T-helper 2 cell treated with Interferon-gamma antibody and Interleukin-4, amounts not matched to agents 5 μg/mL and 100 μg/mL, for 36 hours (primary cell): ENCODE results near the gene OASL.

ENCODE experiments used
- DNase-seq: peaks from one replicate; pipeline ENCODE4 v3.0.0; 2021; ENCODE audit warnings: low spot score
- H3K27ac Mint-ChIP-seq: one replicate; pipeline ENCODE4 v1.8.0; 2021; ENCODE audit warnings: mild to moderate bottlenecking, mixed read lengths
- H3K27me3 Mint-ChIP-seq: one replicate; pipeline ENCODE4 v1.8.0; 2021; ENCODE audit warnings: low read depth, mixed read lengths
- H3K36me3 Mint-ChIP-seq: one replicate; pipeline ENCODE4 v1.8.0; 2021; ENCODE audit warnings: low read depth, mixed read lengths
- H3K4me1 Mint-ChIP-seq: one replicate; pipeline ENCODE4 v1.8.0; 2021; ENCODE audit warnings: low read depth, mixed read lengths
- H3K4me3 Mint-ChIP-seq: one replicate; pipeline ENCODE4 v1.8.0; 2022; ENCODE audit warnings: mild to moderate bottlenecking, moderate library complexity, mixed read lengths
- H3K9me3 Mint-ChIP-seq: one replicate; pipeline ENCODE4 v1.8.0; 2021; ENCODE audit warnings: mixed read lengths

Gene OASL

GRCh38 chr12:121034616-121035305 lies 4.3 kb downstream of the OASL start:
- no peak for DNase-seq
- Mint-ChIP-seq H3K4me1 (peaks cover 48% of the 10 kb centered on the region), H3K27me3 (no peaks in the 10 kb centered on the region), H3K9me3 (no peaks in the 10 kb centered on the region), H3K36me3 (peaks cover 29% of the 10 kb centered on the region), H3K4me3 (peak overlapping the region; percentile 69), H3K27ac (peak overlapping the region; percentile 86)

DNA sequence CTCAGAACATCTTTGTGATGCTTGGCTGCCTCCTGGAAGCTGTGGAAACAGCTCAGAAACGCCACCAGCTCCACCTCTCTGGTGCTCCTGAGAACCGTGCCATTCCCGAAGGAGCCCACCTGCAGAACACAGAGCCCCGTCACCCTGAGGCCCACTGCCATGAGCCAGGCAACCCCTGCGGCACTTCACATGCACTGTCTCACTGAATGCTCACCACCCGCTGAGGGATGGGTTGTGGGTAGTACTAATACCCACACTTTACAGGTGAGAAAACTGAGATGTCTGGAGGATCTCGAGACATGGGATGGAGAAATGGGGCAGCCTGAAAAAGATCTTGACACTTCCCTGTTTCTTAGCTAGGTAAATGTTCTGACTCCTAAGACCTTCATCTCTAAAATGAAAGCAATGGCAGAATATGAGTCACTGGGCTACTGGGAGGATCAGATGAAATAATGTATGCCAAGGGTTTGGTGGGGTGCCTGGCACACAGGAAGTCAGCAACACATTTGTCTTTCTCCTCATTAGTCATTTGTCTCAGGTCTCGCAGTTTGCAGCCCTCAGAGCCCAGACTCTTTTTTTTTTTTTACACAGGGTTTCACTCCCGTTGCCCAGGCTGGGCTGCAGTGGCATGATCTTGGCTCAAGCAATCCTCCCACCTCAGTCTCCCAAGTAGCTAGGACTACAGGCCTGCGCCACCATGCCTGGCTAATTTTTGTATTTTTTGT lies 5.3 kb downstream of the OASL start:
- Mint-ChIP-seq H3K27ac (peak overlapping the region; percentile 86), H3K4me1 (peaks cover 46% of the 10 kb centered on the region), H3K36me3 (peaks cover 29% of the 10 kb centered on the region), H3K4me3 (peak overlapping the region; percentile 69), H3K9me3 (no peaks in the 10 kb centered on the region), H3K27me3 (no peaks in the 10 kb centered on the region)
- peak; percentile 67 for DNase-seq

GRCh38 chr12:121030576-121031212 lies 8.4 kb downstream of the OASL start:
- H3K4me1 Mint-ChIP-seq: peaks cover 31% of the 10 kb centered on the region
- peaks cover 36% of the 10 kb centered on the region for H3K36me3 Mint-ChIP-seq
- H3K4me3 Mint-ChIP-seq: no peak overlapping the region
- H3K27me3 Mint-ChIP-seq: no peaks in the 10 kb centered on the region
- H3K9me3 Mint-ChIP-seq: no peaks in the 10 kb centered on the region
- DNase-seq: no peak
- no peak overlapping the region for H3K27ac Mint-ChIP-seq

DNA sequence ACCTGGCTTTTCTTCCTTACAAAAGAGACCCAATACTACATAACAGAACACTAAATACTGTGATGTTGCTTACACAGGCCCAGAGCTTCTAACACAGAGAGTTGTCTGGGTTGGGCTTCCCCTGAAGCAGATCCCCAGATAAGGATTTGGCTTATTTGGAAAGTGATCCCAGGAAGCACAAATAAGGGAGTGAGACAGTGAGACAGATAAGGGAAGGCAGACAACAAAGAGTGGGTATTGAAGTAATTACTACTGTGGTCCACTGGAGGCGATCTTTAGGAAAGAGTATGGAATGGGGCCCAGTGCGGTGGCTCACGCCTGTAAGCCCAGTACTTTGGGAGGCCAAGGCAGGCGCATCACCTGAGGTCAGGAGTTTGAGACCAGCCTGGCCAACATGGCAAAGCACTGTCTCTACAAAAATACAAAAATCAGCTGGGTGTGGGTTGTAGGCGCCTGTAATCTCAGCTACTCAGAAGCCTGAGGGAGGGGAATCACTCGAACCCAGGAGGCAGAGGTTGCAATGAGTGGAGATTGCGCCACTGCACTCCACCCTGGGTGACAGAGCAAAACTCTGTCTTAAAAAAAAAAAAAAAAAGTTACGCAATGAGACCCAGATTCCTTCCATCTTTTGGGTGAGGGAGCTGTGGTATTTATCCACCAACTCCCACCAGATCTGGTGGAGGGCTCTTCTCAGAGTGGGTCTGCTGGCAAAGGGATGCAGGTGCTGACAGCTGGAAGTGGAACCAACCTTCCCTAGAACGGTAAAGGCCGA lies 12.6 kb downstream of the OASL start:
- no peak for DNase-seq
- no peaks in the 10 kb centered on the region for H3K27me3 Mint-ChIP-seq
- peaks cover 2% of the 10 kb centered on the region for H3K4me1 Mint-ChIP-seq
- H3K9me3 Mint-ChIP-seq: no peaks in the 10 kb centered on the region
- H3K36me3 Mint-ChIP-seq: peaks cover 22% of the 10 kb centered on the region
- no peak overlapping the region for H3K27ac Mint-ChIP-seq
- H3K4me3 Mint-ChIP-seq: no peak overlapping the region

- Mint-ChIP-seq H3K9me3 (no peaks in the 10 kb centered on the region), H3K36me3 (peaks cover 20% of the 10 kb centered on the region), H3K27me3 (no peaks in the 10 kb centered on the region), H3K4me1 (peaks cover 2% of the 10 kb centered on the region), H3K27ac (no peak overlapping the region), H3K4me3 (no peak overlapping the region)
- DNase-seq: no peak
These were observed 13.4 kb downstream of the OASL start for GRCh38 chr12:121025442-121026226.

GRCh38 chr12:121023799-121024198 lies 15.2 kb downstream of the OASL start:
- H3K27me3 Mint-ChIP-seq: no peaks in the 10 kb centered on the region
- H3K9me3 Mint-ChIP-seq: no peaks in the 10 kb centered on the region
- H3K4me3 Mint-ChIP-seq: no peak overlapping the region
- DNase-seq: no peak
- peaks cover 17% of the 10 kb centered on the region for H3K36me3 Mint-ChIP-seq
- no peak overlapping the region for H3K27ac Mint-ChIP-seq
- peaks cover 2% of the 10 kb centered on the region for H3K4me1 Mint-ChIP-seq

DNA sequence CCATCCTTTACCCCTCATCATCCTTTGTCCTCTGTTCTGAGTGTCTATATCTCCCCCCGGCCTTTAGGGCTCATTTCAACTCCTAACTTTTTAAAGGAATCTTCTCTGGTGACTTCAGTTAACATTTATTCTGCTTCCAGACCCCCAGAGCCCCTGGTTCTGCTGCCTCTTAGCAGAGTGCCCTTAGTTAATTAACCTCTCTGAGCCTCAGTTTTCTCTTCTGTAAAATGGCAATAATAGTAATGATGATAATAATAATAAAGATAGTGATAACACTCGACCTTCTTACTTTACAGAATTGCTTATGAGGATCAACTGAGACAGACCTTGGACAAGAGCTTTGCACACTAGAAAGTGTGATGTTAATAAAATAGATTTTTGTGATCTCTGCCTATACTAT lies 16.3 kb downstream of the OASL start:
- Mint-ChIP-seq H3K27me3 (no peaks in the 10 kb centered on the region), H3K27ac (no peak overlapping the region), H3K9me3 (no peaks in the 10 kb centered on the region), H3K36me3 (peaks cover 17% of the 10 kb centered on the region), H3K4me3 (no peak overlapping the region), H3K4me1 (no peaks in the 10 kb centered on the region)
- no peak for DNase-seq

DNA sequence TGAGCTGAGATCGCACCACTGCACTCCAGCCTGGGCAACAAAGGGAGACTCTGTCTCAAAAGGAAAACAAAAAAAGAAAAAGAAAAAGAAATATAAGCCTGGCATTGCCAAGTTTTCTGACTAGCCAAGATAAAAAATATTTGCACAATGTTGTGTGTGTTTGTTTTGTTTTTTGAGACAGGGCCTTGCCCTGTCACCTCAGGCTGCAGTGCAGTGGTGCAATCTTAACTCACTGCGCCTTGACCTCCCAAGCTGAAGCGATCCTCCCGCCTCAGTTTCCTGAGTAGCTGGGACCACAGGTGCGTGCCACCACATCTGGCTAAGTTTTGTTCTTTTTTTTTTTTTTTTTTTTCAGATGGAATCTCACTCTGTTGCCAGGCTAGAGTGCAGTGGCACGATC lies 17.3 kb downstream of the OASL start:
- no peak for DNase-seq
- H3K27ac Mint-ChIP-seq: no peak overlapping the region
- no peaks in the 10 kb centered on the region for H3K4me1 Mint-ChIP-seq
- no peak overlapping the region for H3K4me3 Mint-ChIP-seq
- H3K9me3 Mint-ChIP-seq: no peaks in the 10 kb centered on the region
- peaks cover 10% of the 10 kb centered on the region for H3K36me3 Mint-ChIP-seq
- H3K27me3 Mint-ChIP-seq: no peaks in the 10 kb centered on the region

- Mint-ChIP-seq H3K4me1 (peaks cover 10% of the 10 kb centered on the region), H3K36me3 (peaks cover 4% of the 10 kb centered on the region), H3K9me3 (no peaks in the 10 kb centered on the region), H3K27me3 (no peaks in the 10 kb centered on the region), H3K27ac (no peak overlapping the region), H3K4me3 (no peak overlapping the region)
- no peak for DNase-seq
These were observed 20.0 kb downstream of the OASL start for GRCh38 chr12:121018860-121019617.

GRCh38 chr12:121017966-121018491 lies 21.0 kb downstream of the OASL start:
- H3K27me3 Mint-ChIP-seq: no peaks in the 10 kb centered on the region
- no peaks in the 10 kb centered on the region for H3K9me3 Mint-ChIP-seq
- peaks cover 4% of the 10 kb centered on the region for H3K36me3 Mint-ChIP-seq
- peaks cover 10% of the 10 kb centered on the region for H3K4me1 Mint-ChIP-seq
- H3K27ac Mint-ChIP-seq: peak overlapping the region; percentile 63
- no peak overlapping the region for H3K4me3 Mint-ChIP-seq
- no peak for DNase-seq

DNA sequence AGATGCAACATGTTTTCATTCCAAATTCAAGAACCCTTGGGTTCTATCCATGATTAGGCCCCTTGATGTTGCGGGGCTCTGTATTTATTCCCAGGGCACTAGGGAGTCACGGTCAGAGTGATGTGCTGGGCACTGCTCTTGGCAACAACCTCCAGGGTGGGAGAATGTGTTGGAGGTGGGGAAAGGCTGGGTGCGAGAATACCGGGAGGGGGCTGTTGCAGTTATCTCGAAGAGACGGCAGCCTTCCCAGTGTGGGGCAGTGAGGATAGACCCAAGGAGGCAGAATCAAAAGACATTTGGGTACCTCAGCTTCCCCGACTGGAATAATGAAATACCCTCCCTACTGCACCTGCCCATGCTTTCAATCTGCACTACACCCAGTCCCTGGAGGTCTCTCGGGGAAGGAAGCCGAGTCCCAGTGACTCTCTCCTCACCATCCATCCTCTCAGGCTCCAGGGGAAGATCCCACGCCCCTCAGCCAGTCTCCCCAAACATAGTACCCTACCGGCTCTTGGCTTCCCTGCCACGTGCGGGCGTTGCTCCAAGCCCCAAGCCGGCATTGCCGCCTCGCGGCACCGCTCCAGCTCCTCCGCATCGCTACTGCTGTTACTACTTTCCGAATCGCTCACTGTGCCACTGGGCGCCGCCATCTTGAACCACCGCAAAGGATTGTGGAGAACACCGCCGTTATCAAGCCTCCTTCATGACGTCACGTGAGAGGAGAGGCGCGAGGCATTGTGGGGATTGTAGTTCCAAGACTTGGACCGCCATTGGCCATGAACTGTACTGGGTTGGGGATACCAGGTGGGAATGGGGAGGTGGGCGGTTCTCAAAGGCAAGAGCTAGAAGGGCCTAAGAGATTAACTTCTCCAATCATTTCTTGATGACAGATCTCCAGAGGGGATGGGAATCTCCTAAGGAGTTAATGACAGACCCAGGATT lies 22.9 kb downstream of the OASL start, which contains the start of gene C12orf43:
C12orf43 (minus strand) TSS at position 663 of the 942 bp plus-strand sequence; CDS start at position 650, 13 bp downstream.
- DNase-seq: peak; percentile 92
- H3K4me1 Mint-ChIP-seq: peaks cover 10% of the 10 kb centered on the region
- no peaks in the 10 kb centered on the region for H3K27me3 Mint-ChIP-seq
- peak within 1 kb of the TSS; percentile 93 for H3K27ac Mint-ChIP-seq
- peaks cover 11% of the 10 kb centered on the region for H3K36me3 Mint-ChIP-seq
- no peaks in the 10 kb centered on the region for H3K9me3 Mint-ChIP-seq
- H3K4me3 Mint-ChIP-seq: peak within 1 kb of the TSS; percentile 95

DNA sequence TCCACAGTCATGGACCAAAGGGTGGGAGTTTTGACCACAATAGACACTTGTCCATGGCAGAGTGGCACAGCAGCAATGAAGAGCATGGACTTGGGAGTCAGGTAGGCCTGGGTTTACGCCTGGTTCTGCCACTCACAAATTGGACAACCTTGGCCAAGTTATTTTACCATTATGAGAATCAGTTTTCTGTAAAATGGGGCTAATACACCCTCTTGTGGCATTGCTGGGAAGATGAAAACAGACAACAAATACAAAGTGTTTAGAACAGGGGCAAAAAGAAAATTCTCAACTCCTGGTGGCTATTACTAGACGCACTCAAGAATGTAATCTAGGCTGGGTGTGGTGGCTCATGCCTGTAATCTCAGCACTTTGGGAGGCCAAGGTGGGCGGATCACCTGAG lies 25.3 kb downstream of the OASL start:
- H3K4me3 Mint-ChIP-seq: peak overlapping the region; percentile 27
- H3K9me3 Mint-ChIP-seq: no peaks in the 10 kb centered on the region
- no peaks in the 10 kb centered on the region for H3K27me3 Mint-ChIP-seq
- no peak overlapping the region for H3K27ac Mint-ChIP-seq
- peaks cover 10% of the 10 kb centered on the region for H3K4me1 Mint-ChIP-seq
- H3K36me3 Mint-ChIP-seq: peaks cover 24% of the 10 kb centered on the region
- no peak for DNase-seq
